ENCODE results near the gene KLHL2.
"Not testable (repeated sequence)": the region's sequence is repeated elsewhere in the genome, so short reads cannot be mapped to it uniquely, and the experiment has no call there.

GRCh38 chr4:165342340-165342739, 135.0 kb downstream of the KLHL2 start:
- TF ChIP-seq FOXP2 (optimal IDR thresholded peaks at IDR 0.05; ENCODE audit: control extremely low read depth, extremely low read length, insufficient read depth); POLR2AphosphoS5 (IDR thresholded peaks at IDR 0.05; ENCODE audit: borderline replicate concordance, low read depth, low read length): not testable (repeated sequence)
